ENCODE data around the gene KCNK15.

DNA sequence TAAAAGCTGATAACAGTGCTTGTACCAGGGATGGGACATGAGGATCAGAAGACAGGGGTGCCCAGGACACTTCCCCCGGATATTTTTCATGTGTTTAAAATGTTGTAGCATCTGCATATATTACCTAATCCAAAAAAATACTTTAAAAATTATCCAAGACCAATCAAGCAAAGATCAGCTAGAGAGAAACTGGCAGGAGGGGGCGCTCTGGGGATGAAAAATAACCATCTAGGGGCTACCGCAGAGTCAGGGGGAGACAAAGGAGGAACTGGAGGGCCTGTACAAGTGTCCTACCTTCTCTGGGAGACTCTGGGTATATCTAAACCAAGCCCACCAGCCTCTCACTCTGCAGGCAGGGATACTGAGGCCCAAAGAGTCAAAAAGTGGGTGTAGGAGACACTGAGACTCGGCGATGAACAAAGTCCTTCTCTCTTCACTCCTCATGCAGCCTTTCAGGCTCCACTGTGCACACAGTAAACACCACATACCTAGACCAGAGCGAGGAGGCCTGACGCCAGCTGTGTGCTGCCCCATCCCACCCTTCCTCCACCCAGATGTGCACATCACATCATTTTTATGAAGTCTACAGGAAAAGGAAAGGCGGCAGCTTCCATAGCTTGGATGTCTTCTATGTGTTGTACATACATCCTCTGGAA, 54.9 kb downstream of the KCNK15 start:
- TF ChIP-seq, protein P1, sequence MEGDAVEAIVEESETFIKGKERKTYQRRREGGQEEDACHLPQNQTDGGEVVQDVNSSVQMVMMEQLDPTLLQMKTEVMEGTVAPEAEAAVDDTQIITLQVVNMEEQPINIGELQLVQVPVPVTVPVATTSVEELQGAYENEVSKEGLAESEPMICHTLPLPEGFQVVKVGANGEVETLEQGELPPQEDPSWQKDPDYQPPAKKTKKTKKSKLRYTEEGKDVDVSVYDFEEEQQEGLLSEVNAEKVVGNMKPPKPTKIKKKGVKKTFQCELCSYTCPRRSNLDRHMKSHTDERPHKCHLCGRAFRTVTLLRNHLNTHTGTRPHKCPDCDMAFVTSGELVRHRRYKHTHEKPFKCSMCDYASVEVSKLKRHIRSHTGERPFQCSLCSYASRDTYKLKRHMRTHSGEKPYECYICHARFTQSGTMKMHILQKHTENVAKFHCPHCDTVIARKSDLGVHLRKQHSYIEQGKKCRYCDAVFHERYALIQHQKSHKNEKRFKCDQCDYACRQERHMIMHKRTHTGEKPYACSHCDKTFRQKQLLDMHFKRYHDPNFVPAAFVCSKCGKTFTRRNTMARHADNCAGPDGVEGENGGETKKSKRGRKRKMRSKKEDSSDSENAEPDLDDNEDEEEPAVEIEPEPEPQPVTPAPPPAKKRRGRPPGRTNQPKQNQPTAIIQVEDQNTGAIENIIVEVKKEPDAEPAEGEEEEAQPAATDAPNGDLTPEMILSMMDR (conservative IDR thresholded peaks at IDR 0.05; ENCODE audit: low read depth, low read length), result peak; percentile 66
- TF ChIP-seq EZH2phosphoT487 (IDR thresholded peaks at IDR 0.05; ENCODE audit: borderline replicate concordance, low read length) (no peak), EZH2 (IDR thresholded peaks at IDR 0.05; ENCODE audit: low read length, unreplicated experiment) (no peak)
